ENCODE data around the gene VPS8.
A peak's percentile ranks its signal among the peaks of the same experiment; 100 is the strongest.

The VPS8 gene

DNA sequence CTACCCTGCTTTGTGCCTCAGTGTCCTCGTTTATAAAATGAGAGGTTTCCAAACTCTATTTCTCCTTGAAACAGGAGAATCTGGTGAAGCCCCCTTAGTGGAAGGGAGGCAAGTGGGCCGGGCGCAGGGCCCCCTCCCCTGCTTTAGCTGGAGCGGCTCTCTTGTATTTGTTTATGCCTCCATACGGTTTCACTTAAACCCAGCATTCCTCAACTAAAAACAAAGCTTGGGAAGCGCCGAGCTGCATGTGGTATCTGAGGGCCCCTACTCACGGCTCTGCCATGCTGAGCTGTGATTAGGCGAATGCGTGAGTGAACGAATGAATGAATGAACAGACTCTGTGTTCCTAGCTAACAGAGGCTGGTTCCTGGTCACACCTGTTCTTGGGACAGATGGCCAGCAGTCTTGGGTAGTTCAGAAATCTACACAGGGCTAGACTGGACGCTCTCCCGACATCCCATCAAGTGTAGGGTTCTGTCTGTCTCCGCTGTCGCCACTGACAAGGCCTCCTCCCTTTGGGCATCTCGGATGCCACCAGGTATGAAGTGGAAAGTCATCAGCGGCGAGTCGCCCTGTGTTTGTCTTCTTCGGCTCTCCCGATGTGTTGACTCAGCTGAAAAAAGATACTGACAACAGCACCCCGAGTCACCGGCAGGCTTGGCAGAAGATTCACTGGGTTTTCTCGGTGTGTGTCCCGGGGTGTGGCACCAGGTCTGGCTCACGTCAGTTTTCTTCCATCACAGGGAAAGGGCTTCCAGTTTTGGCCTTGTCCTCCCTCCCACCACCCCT, 42.4 kb upstream of the VPS8 start:
- no peak for TF ChIP-seq CTCF (IDR thresholded peaks at IDR 0.05; ENCODE audit: low read depth, low read length)
- no peak for DNase-seq (ENCODE audit: extremely low read depth, low read depth)

GRCh38 chr3:184770541-184770940, 41.4 kb upstream of the VPS8 start:
- DNase-seq (ENCODE audit: extremely low read depth, low read depth) = no peak
- TF ChIP-seq CTCF (IDR thresholded peaks at IDR 0.05; ENCODE audit: low read depth, low read length) = no peak

GRCh38 chr3:184771301-184772127, 40.5 kb upstream of the VPS8 start:
- TF ChIP-seq CTCF (IDR thresholded peaks at IDR 0.05; ENCODE audit: low read depth, low read length) = peak; percentile 3

DNA sequence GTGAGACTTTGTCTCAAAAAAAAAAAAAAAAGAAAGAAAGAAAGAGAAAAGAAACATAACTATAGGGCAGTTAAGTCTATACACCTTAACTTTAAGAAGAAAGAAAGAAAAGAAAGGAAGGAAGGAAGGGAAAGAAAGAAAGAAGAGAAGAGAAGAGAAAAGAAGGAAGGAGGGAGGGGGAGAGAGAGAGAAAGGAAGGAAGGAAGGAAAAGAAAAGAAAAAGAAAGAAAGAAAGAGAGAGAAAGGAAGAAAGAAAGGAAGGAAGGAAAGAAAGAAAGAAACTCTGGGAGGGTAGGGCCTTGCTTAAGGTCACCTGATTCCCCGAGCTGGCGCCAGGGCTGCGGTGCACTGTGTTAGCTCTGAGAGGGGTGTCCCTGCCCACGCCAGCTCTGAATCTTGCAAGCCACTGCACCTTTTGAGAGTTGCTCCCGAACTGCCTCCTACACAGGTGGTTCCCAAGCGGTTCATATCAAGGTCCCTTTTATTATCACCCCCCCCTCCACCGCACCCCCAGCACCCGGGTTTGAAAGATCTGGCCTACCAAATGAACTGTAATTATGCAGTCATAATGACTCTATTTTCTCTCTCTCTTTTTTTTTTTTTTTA, 39.2 kb upstream of the VPS8 start:
- no peak for TF ChIP-seq CTCF (IDR thresholded peaks at IDR 0.05; ENCODE audit: low read depth, low read length)
- DNase-seq (ENCODE audit: extremely low read depth, low read depth) = no peak

More at GRCh38 chr3:184771301-184772127, 40.5 kb upstream of the VPS8 start:
- no peak for DNase-seq (ENCODE audit: extremely low read depth, low read depth)

- DNase-seq (ENCODE audit: extremely low read depth, low read depth) = no peak
- no peak for TF ChIP-seq CTCF (IDR thresholded peaks at IDR 0.05; ENCODE audit: low read depth, low read length)
Observed at GRCh38 chr3:184773283-184774186, 38.4 kb upstream of the VPS8 start.

GRCh38 chr3:184776916-184777315, 35.0 kb upstream of the VPS8 start:
- DNase-seq (ENCODE audit: extremely low read depth, low read depth) = no peak
- no peak for TF ChIP-seq CTCF (IDR thresholded peaks at IDR 0.05; ENCODE audit: low read depth, low read length)
